Thymus (tissue), 11 donors: Measurements from ENCODE around the gene CA14. TPM values are rescaled to one million over a fixed set of nuclear protein-coding genes. Genes with fewer than 3 reads are reported as not detected.
A peak's percentile ranks its signal among the peaks of the same experiment; 100 is the strongest.
"Not testable (repeated sequence)": the region's sequence is repeated elsewhere in the genome, so short reads cannot be mapped to it uniquely, and the experiment has no call there.

Experiments used
- DNase-seq, 9 donors: peaks; one replicate each; pipeline ENCODE4 v3.0.0-alpha.2; 2013; ENCODE audit warnings: low spot score in 9 of 9, low read depth in 6 of 9, missing footprints in 1 of 9
- H3K27ac ChIP-seq, 2 donors: one replicate each; pipeline ENCODE4 v1.5.1; 2013; ENCODE audit warnings: control low read depth in 1 of 2, low read depth in 1 of 2, low read length in 1 of 2, mild to moderate bottlenecking in 1 of 2, moderate library complexity in 1 of 2
- H3K27me3 ChIP-seq, 2 donors: one replicate each; pipeline ENCODE4 v1.5.1; 2013; ENCODE audit warnings: low read length in 1 of 2; ENCODE audit not compliant: control insufficient read depth in 2 of 2, insufficient read depth in 1 of 2
- H3K36me3 ChIP-seq, 2 donors: one replicate each; pipeline ENCODE4 v1.5.1; 2013; ENCODE audit warnings: low read length in 1 of 2, mild to moderate bottlenecking in 1 of 2, moderate library complexity in 1 of 2; ENCODE audit not compliant: control insufficient read depth in 2 of 2, insufficient read depth in 2 of 2
- H3K4me1 ChIP-seq, 2 donors: one replicate each; pipeline ENCODE4 v1.5.1; 2013; ENCODE audit warnings: low read length in 2 of 2; ENCODE audit not compliant: control insufficient read depth in 2 of 2, insufficient read depth in 2 of 2
- H3K4me3 ChIP-seq, 2 donors: one replicate each; pipeline ENCODE4 v1.5.1; 2013; ENCODE audit warnings: low read length in 2 of 2, control low read depth in 1 of 2, mild to moderate bottlenecking in 1 of 2
- H3K9me3 ChIP-seq, 2 donors: one replicate each; pipeline ENCODE4 v1.5.1; 2013; ENCODE audit warnings: low read length in 1 of 2, mild to moderate bottlenecking in 1 of 2; ENCODE audit not compliant: control insufficient read depth in 2 of 2, insufficient read depth in 1 of 2
- whole genome bisulfite sequencing: extraction: QIAGEN DNeasy Blood & Tissue Kit; methylation state at CpG from one replicate; pipeline ENCODE4 v1.1.7; 2013; 5-methylcytosine and 5-hydroxymethylcytosine counted together
- polyA plus RNA-seq: library from polyadenylated mRNA; stranded (reverse); fragments of 200-250 nt; gene quantifications from one replicate; pipeline ENCODE4 v1.2.3, GENCODE V29; 2013
- total RNA-seq: library from RNA; stranded (reverse); fragments of 120-200 nt; gene quantifications from one replicate; pipeline ENCODE4 v1.2.4, GENCODE V29; 2013
- donor health status: healthy.

Gene CA14
- total and polyA plus RNA-seq, 2 donors, result 0.09 to 0.14 TPM

DNA sequence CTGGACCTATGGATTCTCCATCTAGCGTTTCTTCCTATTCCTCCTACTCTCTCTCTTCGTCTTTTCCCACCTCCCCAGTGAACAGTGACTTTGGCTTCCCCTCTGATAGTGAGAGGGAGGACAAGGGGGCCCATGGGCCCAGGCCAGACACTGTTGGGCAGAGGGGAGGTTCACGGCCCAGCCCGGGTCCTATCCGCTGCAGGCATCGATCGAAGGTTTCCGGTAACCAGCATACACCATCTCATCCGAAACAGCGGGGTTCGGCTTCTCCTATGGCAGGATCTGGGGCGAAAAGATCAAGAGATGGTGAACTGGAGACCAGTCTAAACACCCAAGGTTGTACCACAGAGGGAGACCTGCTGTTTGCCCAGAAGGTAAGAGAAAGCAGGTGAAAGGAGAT, 25.7 kb downstream of the CA14 start:
- no peak for DNase-seq
- no peak overlapping the region for H3K4me3 ChIP-seq
- peaks cover 3 to 12% of the 10 kb centered on the region in 2 donors for H3K9me3 ChIP-seq
- 93% methylated on average over 12 of the region's 12 CpGs for WGBS
- H3K36me3 ChIP-seq, result no peaks in the 10 kb centered on the region
- H3K4me1 ChIP-seq, result peaks cover 8 to 23% of the 10 kb centered on the region in 2 donors
- H3K27ac ChIP-seq, result no peak overlapping the region
- H3K27me3 ChIP-seq, result peaks cover 21 to 64% of the 10 kb centered on the region in 2 donors

DNA sequence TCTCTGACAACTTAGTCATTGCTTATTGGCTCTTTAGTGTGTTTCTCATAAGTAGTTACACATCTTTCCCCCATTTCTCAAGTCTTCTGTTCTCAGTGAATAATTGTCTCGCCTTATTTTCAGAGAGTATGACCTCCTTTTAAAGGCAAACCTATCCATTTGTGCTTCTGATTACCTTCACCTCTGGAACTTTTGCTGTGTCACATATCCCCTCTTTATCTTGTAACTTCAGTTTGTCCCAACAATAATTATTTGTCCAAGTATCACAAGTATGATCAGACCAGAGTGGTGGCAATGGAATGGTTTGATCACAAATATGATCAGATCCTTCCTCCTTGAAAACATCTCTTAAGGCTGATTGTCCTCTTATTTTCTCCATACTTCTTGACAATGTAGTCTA, 30.8 kb downstream of the CA14 start:
- 96% methylated on average over 1 of the region's 1 CpG for WGBS
- Histone ChIP-seq H3K27me3 (peaks cover 6 to 26% of the 10 kb centered on the region in 2 donors), H3K4me3 (no peak overlapping the region), H3K27ac (no peak overlapping the region), H3K36me3 (no peaks in the 10 kb centered on the region), H3K9me3 (no peaks in the 10 kb centered on the region), H3K4me1 (peaks cover 1 to 2% of the 10 kb centered on the region in 2 donors)
- no peak for DNase-seq

DNA sequence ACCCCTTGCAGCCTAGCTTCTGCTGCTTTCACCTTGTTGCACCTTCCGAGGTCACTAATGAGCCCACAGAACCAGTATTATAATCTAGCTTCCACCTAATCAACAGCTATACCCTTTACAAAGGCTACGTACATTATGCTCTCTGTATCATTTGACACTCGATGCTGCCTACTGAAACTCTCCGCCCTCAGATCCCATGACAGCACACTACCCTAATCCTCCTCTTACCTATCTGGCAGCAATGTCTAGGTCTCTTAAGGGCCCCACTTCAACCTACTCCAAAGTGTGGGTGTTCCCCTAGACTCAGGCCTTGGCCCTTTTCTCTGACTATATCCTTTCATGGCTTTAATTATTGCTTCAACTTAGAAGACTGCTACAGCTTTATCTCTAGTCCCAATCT, 31.2 kb downstream of the CA14 start:
- 97% methylated on average over 4 of the region's 4 CpGs for WGBS
- Histone ChIP-seq H3K36me3 (no peaks in the 10 kb centered on the region), H3K27me3 (peaks cover 6 to 21% of the 10 kb centered on the region in 2 donors), H3K9me3 (peaks cover 0 to 3% of the 10 kb centered on the region in 2 donors), H3K27ac (no peak overlapping the region), H3K4me3 (no peak overlapping the region), H3K4me1 (peaks cover 2 to 5% of the 10 kb centered on the region in 2 donors)
- DNase-seq, result no peak

DNA sequence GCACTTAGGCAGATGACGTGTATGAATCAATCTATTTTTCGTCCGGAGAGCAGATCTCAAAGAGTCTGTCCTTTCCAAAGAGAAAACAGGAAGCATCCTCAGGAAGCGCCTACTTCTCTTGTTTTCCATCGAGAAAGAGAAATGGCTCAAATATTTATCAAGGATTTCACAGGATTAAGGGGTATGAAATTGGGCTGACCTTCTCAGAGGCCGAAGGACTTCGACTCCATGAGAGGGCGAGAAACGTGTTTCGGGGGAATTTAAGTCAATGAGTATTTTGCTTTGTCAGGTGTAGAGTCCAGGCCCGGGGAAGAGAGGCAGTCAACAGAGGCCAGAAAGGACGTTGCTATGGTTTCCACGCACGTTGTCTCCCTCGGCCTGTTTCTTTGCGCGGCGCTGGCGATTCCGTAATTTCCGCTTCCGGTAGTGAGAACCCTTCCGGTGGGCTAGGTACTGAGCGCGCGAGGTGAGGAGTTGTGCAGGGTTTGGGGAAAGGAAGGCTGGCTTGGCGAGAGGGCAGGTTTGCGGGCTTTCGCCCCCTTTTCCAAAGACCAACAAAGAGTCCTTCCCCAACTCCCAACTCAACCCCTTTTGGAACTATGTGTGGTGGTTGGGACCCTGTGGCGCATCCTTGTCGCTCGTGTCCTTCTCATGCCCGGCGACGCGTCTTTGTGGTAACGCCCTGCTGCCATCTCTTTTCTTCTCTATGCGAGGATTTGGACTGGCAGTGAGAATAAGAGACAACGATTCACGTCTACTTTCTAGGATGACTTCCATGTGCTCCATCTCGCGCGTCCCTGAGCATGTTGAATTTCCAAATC, 36.1 kb downstream of the CA14 start, which contains the start of gene MRPS21:
Gene MRPS21, plus strand, starts transcription at position 429 of the 821 bp plus-strand sequence. CDS start 506 bp downstream, outside the sequence.
- peak in 8 of 9 donors; percentile 66 to 91 (median 80) for DNase-seq
- peaks cover 11% of the 10 kb centered on the region in 2 donors for H3K36me3 ChIP-seq
- H3K4me3 ChIP-seq, result peak within 1 kb of the TSS; percentile 77 to 91
- H3K4me1 ChIP-seq, result peaks cover 6 to 15% of the 10 kb centered on the region in 2 donors
- 6% methylated on average over 43 of the region's 43 CpGs for WGBS
- H3K27ac ChIP-seq, result peak within 1 kb of the TSS; percentile 72 to 81
- H3K27me3 ChIP-seq, result peaks cover 0 to 2% of the 10 kb centered on the region in 2 donors
- H3K9me3 ChIP-seq, result peaks cover 0 to 5% of the 10 kb centered on the region in 2 donors

DNA sequence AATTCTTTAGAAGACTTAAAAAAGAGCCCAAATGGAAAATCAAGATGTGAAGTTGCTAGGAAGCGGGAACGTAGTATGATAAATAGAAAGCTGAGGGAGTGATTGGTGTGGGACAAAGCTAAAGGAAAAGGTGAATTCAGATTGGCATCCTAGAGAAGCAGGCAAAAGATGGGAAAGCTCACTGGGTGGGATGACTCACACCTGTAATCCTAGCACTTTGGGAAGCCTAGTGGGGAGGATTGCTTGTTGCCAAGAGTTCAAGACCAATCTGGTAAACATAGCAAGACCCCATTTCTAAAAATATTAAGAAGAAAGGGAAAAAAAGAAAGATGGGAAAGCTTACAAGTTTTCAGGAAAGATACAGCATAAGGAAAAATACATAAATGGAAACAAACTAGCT, 37.9 kb downstream of the CA14 start:
- WGBS, result over 99% methylated on average over 2 of the region's 2 CpGs
- no peaks in the 10 kb centered on the region for H3K27me3 ChIP-seq
- H3K4me3 ChIP-seq, result no peak overlapping the region
- H3K9me3 ChIP-seq, result peaks cover 0 to 5% of the 10 kb centered on the region in 2 donors
- H3K36me3 ChIP-seq, result peaks cover 11 to 21% of the 10 kb centered on the region in 2 donors
- peaks cover 6 to 15% of the 10 kb centered on the region in 2 donors for H3K4me1 ChIP-seq
- no peak overlapping the region for H3K27ac ChIP-seq
- DNase-seq, result no peak

DNA sequence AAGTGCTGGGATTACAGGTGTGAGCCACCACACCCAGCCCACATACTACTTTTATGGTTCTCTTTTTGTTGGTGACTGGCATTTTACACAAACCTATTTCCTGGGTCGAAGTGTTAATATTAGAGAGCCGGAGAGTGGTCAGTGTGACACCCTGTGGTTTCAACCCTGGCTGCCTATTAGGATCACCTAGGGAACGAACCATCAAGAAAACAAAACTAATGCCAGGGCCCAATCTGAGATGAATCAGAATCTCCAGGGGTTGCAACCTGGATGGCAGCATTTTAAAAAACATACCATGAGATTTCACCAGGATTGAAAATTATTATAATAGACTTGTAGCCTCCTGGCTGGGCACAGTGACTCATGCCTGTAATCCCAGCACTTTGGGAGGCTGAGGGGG, 42.1 kb downstream of the CA14 start:
- no peaks in the 10 kb centered on the region for H3K27me3 ChIP-seq
- H3K9me3 ChIP-seq, result no peaks in the 10 kb centered on the region
- WGBS, result 99% methylated on average over 3 of the region's 3 CpGs
- H3K4me1 ChIP-seq, result peaks cover 0 to under 1% of the 10 kb centered on the region in 2 donors
- H3K4me3 ChIP-seq, result no peak overlapping the region
- DNase-seq, result no peak
- H3K27ac ChIP-seq, result no peak overlapping the region
- H3K36me3 ChIP-seq, result peaks cover 17 to 49% of the 10 kb centered on the region in 2 donors

DNA sequence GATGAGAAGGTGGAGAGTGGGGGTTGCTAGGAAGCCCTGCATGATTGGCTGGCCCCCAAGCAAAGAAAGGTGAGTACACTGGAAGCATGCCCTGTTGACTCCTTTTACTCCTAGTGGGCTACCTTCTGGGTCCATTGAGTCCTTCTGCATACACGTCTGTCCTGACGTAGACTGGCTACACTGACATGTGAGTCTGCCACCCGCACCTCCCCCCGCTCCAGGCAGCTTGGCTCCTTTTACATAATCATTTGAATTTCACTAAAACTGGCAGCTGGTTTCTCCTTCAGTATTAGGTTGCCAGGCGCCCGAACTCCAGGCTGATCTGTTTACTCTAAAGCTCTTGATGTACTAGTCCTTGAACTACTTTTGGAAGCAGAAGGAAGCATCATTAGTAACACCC, 44.8 kb downstream of the CA14 start:
- WGBS, result over 99% methylated on average over 6 of the region's 6 CpGs
- no peak overlapping the region for H3K27ac ChIP-seq
- H3K9me3 ChIP-seq, result no peaks in the 10 kb centered on the region
- no peaks in the 10 kb centered on the region for H3K4me1 ChIP-seq
- peaks cover 17 to 52% of the 10 kb centered on the region in 2 donors for H3K36me3 ChIP-seq
- no peak overlapping the region for H3K4me3 ChIP-seq
- DNase-seq, result no peak
- H3K27me3 ChIP-seq, result no peaks in the 10 kb centered on the region

DNA sequence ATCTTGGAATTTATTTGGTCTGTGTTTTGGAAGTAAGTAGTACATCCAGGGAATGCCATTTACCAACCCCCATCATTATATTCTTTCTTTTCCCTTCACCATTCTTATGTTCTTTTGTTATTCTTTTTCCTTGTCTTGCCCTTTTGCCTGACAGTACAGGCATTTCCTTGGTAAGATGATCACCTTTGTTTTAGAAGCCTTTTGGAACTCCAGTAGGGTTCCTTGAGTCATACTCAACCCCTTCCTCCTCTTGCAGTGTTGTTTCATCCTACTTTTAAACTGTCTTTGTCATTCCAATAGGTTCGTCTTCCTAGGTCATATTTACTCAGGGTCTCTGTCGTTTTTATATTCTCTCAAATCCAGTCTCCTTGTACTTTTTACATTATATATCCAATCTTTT, 45.3 kb downstream of the CA14 start:
- Histone ChIP-seq H3K9me3 (no peaks in the 10 kb centered on the region), H3K4me1 (no peaks in the 10 kb centered on the region), H3K27me3 (no peaks in the 10 kb centered on the region), H3K4me3 (no peak overlapping the region), H3K27ac (no peak overlapping the region), H3K36me3 (peaks cover 17 to 53% of the 10 kb centered on the region in 2 donors)
- DNase-seq, result no peak
- 96% methylated on average over 2 of the region's 2 CpGs for WGBS

DNA sequence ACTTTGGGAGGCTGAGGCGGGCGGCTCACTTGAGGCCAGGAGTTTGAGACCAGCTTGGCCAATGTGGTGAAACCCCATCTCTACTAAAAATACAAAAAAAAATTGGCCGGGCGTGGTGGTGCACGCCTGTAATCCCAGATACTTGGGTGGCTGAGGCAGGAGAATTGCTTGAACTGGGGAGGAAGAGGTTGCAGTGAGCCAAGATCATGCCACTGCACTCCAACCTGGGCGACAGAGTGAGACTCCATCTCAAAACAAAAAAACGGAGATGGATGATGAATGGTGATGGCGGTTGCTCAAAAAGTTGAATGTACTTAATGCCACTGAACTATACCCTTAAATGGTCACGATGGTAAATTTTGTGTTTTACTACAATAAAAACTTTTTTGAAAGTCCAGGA, 51.0 kb downstream of the CA14 start:
- DNase-seq, H3K9me3 ChIP-seq, H3K4me1 ChIP-seq, H3K27me3 ChIP-seq, H3K27ac ChIP-seq, H3K4me3 ChIP-seq: not testable (repeated sequence)
- 97% methylated on average over 9 of the region's 9 CpGs for WGBS
- peaks cover 12 to 31% of the 10 kb centered on the region in 2 donors for H3K36me3 ChIP-seq
